WTC11 (cell line): ENCODE measurements around the gene NPAS3. TPM values are rescaled to one million over a fixed set of nuclear protein-coding genes. Genes with fewer than 3 reads are reported as not detected.

Experiments
- ATAC-seq: fragments of 200-7000 bp; cut with Tn5 transposase; 2 replicates; pipeline ENCODE4 v1.10.0; 2021; ENCODE audit warnings: mild to moderate bottlenecking, moderate library complexity
- CTCF ChIA-PET: fragments of 300-600 bp; sonication (Branson Sonifier 250); formaldehyde crosslinking; loops from one replicate; lab custom pipeline; 2021; ENCODE audit warnings: antibody characterized with exemption; lab: Charles Lee
- POLR2A ChIA-PET: fragments of 350-600 bp; sonication (Branson Sonifier 250); formaldehyde crosslinking; loops from one replicate; lab custom pipeline; 2021; ENCODE audit warnings: antibody characterized with exemption; lab: Charles Lee
- DNase-seq: peaks from one replicate; pipeline ENCODE4 v3.0.0; 2021; ENCODE audit warnings: low spot score
- H3K27ac Mint-ChIP-seq: 2 replicates; pipeline ENCODE4 v1.8.0; 2021; ENCODE audit warnings: mixed read lengths
- H3K27me3 Mint-ChIP-seq: 2 replicates; pipeline ENCODE4 v1.8.0; 2021; ENCODE audit warnings: low read depth, mild to moderate bottlenecking, moderate library complexity, mixed read lengths
- H3K36me3 Mint-ChIP-seq: 2 replicates; pipeline ENCODE4 v1.8.0; 2021; ENCODE audit warnings: mixed read lengths
- H3K4me1 Mint-ChIP-seq: 2 replicates; pipeline ENCODE4 v1.8.0; 2022; ENCODE audit warnings: mixed read lengths
- H3K4me3 Mint-ChIP-seq: 2 replicates; pipeline ENCODE4 v1.8.0; 2021; ENCODE audit warnings: mild to moderate bottlenecking, moderate library complexity, mixed read lengths
- H3K9me3 Mint-ChIP-seq: 2 replicates; pipeline ENCODE4 v1.8.0; 2021; ENCODE audit warnings: mixed read lengths
- ATF3 ChIP-seq: sonication (generic); formaldehyde crosslinking; conservative IDR thresholded peaks from 2 replicates; pipeline ENCODE4 v1.8.1; 2022; ENCODE audit warnings: mild to moderate bottlenecking, missing genetic modification reagents
- CBFB ChIP-seq: sonication (generic); formaldehyde crosslinking; IDR thresholded peaks from 2 replicates; pipeline ENCODE4 v1.8.1; 2022; ENCODE audit warnings: mild to moderate bottlenecking, low read depth, missing genetic modification reagents
- CREB1 ChIP-seq: sonication (generic); formaldehyde crosslinking; IDR thresholded peaks from 2 replicates; pipeline ENCODE4 v1.8.0; 2023; ENCODE audit warnings: mild to moderate bottlenecking, missing genetic modification reagents
- CREM ChIP-seq: sonication (generic); formaldehyde crosslinking; IDR thresholded peaks from 2 replicates; pipeline ENCODE4 v1.8.1; 2022; ENCODE audit warnings: mild to moderate bottlenecking, missing genetic modification reagents, moderate library complexity
- ELF4 ChIP-seq: sonication (generic); formaldehyde crosslinking; IDR thresholded peaks from 2 replicates; pipeline ENCODE4 v1.8.1; 2022; ENCODE audit warnings: low read depth, mild to moderate bottlenecking, moderate library complexity, missing genetic modification reagents
- EMX1 ChIP-seq: fragments of 250-450 bp; sonication (Bioruptor Pico); IDR thresholded peaks from 2 replicates; pipeline ENCODE4 v1.8.0; 2021; ENCODE audit warnings: mild to moderate bottlenecking
- ERG ChIP-seq: fragments of 250-450 bp; sonication (Bioruptor Pico); IDR thresholded peaks from 2 replicates; pipeline ENCODE4 v1.8.0; 2021; ENCODE audit warnings: mild to moderate bottlenecking
- FOXP4 ChIP-seq: sonication (generic); formaldehyde crosslinking; IDR thresholded peaks from 2 replicates; pipeline ENCODE4 v1.8.0; 2022; ENCODE audit warnings: mild to moderate bottlenecking, missing genetic modification reagents
- GRHL2 ChIP-seq: fragments of 250-450 bp; sonication (Bioruptor Pico); IDR thresholded peaks from 2 replicates; pipeline ENCODE4 v1.8.0; 2022; ENCODE audit warnings: mild to moderate bottlenecking, moderate library complexity; ENCODE audit not compliant: insufficient replicate concordance, severe bottlenecking
- HMGA2 ChIP-seq: fragments of 250-450 bp; sonication (Bioruptor Pico); IDR thresholded peaks from 2 replicates; pipeline ENCODE4 v1.4.0; 2021; ENCODE audit warnings: mild to moderate bottlenecking, moderate library complexity
- IRF1 ChIP-seq: sonication (generic); formaldehyde crosslinking; IDR thresholded peaks from 2 replicates; pipeline ENCODE4 v1.8.0; 2023; ENCODE audit warnings: missing genetic modification reagents
- MAX ChIP-seq: sonication (generic); formaldehyde crosslinking; IDR thresholded peaks from 2 replicates; pipeline ENCODE4 v1.8.0; 2022; ENCODE audit warnings: mild to moderate bottlenecking, missing genetic modification reagents
- MLX ChIP-seq: sonication (generic); formaldehyde crosslinking; IDR thresholded peaks from 2 replicates; pipeline ENCODE4 v1.8.1; 2023; ENCODE audit warnings: mild to moderate bottlenecking, missing genetic modification reagents, moderate library complexity
- OVOL2 ChIP-seq: fragments of 250-450 bp; sonication (Bioruptor Pico); IDR thresholded peaks from 2 replicates; pipeline ENCODE4 v1.9.0; 2021; ENCODE audit warnings: mild to moderate bottlenecking, borderline replicate concordance
- PRRX2 ChIP-seq: fragments of 250-450 bp; sonication (Bioruptor Pico); IDR thresholded peaks from 2 replicates; pipeline ENCODE4 v1.8.0; 2021; ENCODE audit warnings: mild to moderate bottlenecking
- SMAD3 ChIP-seq: sonication (generic); formaldehyde crosslinking; IDR thresholded peaks from 2 replicates; pipeline ENCODE4 v1.8.0; 2022; ENCODE audit warnings: missing genetic modification reagents, mild to moderate bottlenecking, borderline replicate concordance
- TCF7 ChIP-seq: sonication (generic); formaldehyde crosslinking; IDR thresholded peaks from 2 replicates; pipeline ENCODE4 v1.8.0; 2022; ENCODE audit warnings: mild to moderate bottlenecking, low read depth, missing genetic modification reagents, moderate library complexity
- USF2 ChIP-seq: sonication (generic); formaldehyde crosslinking; IDR thresholded peaks from 2 replicates; pipeline ENCODE4 v1.8.1; 2023; ENCODE audit warnings: mild to moderate bottlenecking, missing genetic modification reagents, moderate library complexity
- ZBTB43 ChIP-seq: sonication (generic); formaldehyde crosslinking; IDR thresholded peaks from 2 replicates; pipeline ENCODE4 v1.8.1; 2023; ENCODE audit warnings: mild to moderate bottlenecking, missing genetic modification reagents
- ZNF138 ChIP-seq: sonication (generic); formaldehyde crosslinking; conservative IDR thresholded peaks from 2 replicates; pipeline ENCODE4 v1.8.1; 2022; ENCODE audit warnings: mild to moderate bottlenecking, moderate library complexity, missing genetic modification reagents
- ZNF263 ChIP-seq: sonication (generic); formaldehyde crosslinking; IDR thresholded peaks from 2 replicates; pipeline ENCODE4 v1.8.1; 2022; ENCODE audit warnings: low read depth, mild to moderate bottlenecking, moderate library complexity, missing genetic modification reagents
- ZNF396 ChIP-seq: fragments of 250-450 bp; sonication (Bioruptor Pico); IDR thresholded peaks from 2 replicates; pipeline ENCODE4 v1.8.0; 2021; ENCODE audit warnings: mild to moderate bottlenecking, moderate library complexity, borderline replicate concordance
- ZNF416 ChIP-seq: fragments of 250-450 bp; sonication (Bioruptor Pico); IDR thresholded peaks from 2 replicates; pipeline ENCODE4 v1.9.0; 2021; ENCODE audit warnings: mild to moderate bottlenecking, inconsistent platforms
- ZNF532 ChIP-seq: fragments of 250-450 bp; sonication (Bioruptor Pico); IDR thresholded peaks from 2 replicates; pipeline ENCODE4 v1.9.0; 2021; ENCODE audit warnings: mild to moderate bottlenecking, borderline replicate concordance
- total RNA-seq: library from RNA; stranded (reverse); gene quantifications from 3 replicates; pipeline ENCODE4 v1.2.3, GENCODE V29; 2021

The NPAS3 gene
- total RNA-seq, 1 experiment from 2014 or later, result 3.2 TPM

GRCh38 chr14:33110737-33111443 lies 172.2 kb downstream of the NPAS3 start:
- Mint-ChIP-seq H3K27ac (peak overlapping the region; percentile 72), H3K9me3 (peaks cover 5% of the 10 kb centered on the region; the same call in 1 of the 2 replicates), H3K27me3 (no peaks in the 10 kb centered on the region), H3K4me3 (no peak overlapping the region), H3K4me1 (peaks cover 14% of the 10 kb centered on the region), H3K36me3 (no peaks in the 10 kb centered on the region)
- CTCF ChIA-PET, result no interaction called here
- POLR2A ChIA-PET, result no interaction called here
- DNase-seq (peak; percentile 12), ATAC-seq (peak; percentile 88)
- TF ChIP-seq TCF7 (no peak), ZNF416 (CRISPR knock-in tag) (no peak), ATF3 (CRISPR knock-in tag) (no peak), GRHL2 (no peak), MLX (CRISPR knock-in tag) (no peak), ERG (CRISPR knock-in tag) (no peak), ZNF396 (no peak), ZNF263 (CRISPR knock-in tag) (no peak), FOXP4 (no peak), EMX1 (no peak), SMAD3 (CRISPR knock-in tag) (no peak), HMGA2 (CRISPR knock-in tag) (no peak), PRRX2 (CRISPR knock-in tag) (no peak), CREB1 (CRISPR knock-in tag) (no peak), MAX (CRISPR knock-in tag) (no peak)

- no peak overlapping the region for H3K27ac Mint-ChIP-seq
- DNase-seq (no peak), ATAC-seq (no peak)
- H3K36me3 Mint-ChIP-seq, result no peaks in the 10 kb centered on the region
- POLR2A ChIA-PET, result no interaction called here
- CTCF ChIA-PET, result no interaction called here
- H3K4me1 Mint-ChIP-seq, result peaks cover 20% of the 10 kb centered on the region
- no peak overlapping the region for H3K4me3 Mint-ChIP-seq
- H3K27me3 Mint-ChIP-seq, result no peaks in the 10 kb centered on the region
- H3K9me3 Mint-ChIP-seq, result no peaks in the 10 kb centered on the region
- TF ChIP-seq ZBTB43 (CRISPR knock-in tag) (no peak), ELF4 (CRISPR knock-in tag) (no peak), USF2 (CRISPR knock-in tag) (no peak), CREB1 (CRISPR knock-in tag) (no peak), CBFB (no peak), OVOL2 (CRISPR knock-in tag) (no peak), ZNF532 (CRISPR knock-in tag) (no peak), EMX1 (no peak), ZNF138 (CRISPR knock-in tag) (no peak), CREM (CRISPR knock-in tag) (no peak), GRHL2 (no peak), IRF1 (no peak)
Observed at GRCh38 chr14:33114331-33114730, 175.7 kb downstream of the NPAS3 start.
